ENCODE measurements around the gene COL4A2. TPM values are rescaled to one million over a fixed set of nuclear protein-coding genes. Genes with fewer than 3 reads are reported as not detected.
A peak's percentile ranks its signal among the peaks of the same experiment; 100 is the strongest.

Gene COL4A2
- total RNA-seq, 1 donor from 2014 or later = 120 TPM

DNA sequence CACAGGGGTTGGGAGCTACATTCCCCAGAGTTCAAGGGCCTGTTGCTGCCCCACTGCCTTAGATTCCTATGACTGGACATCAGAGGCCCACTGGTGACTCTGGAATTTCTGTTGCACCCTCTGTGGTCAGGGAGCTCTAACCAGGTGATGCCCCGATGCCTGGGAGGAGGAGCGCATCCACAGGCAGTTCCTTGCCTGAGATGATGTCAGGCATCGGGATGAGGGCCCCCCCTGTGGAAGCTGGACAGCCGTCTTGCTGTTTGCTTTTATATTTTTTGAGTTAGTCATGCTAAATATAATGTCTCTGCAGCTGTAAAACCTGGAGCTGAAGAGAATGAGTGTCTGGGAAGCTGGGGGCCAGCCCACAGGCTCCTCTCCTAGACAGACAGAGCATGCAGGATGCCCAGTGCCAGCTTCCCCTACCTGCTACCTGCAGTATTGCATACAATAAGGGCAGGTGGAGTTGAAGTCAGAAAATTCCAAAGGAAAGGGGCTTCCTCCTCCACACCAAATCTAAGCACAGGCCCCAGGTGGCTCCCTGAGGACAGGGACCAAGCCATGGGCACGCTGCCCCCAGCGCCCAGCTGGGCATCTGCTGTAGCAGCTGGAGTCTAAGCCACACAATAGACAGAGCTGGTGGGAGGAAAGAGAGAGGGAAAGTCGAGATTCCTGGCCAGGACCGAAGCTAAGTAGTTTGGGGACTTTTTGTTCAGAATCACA, 16.2 kb downstream of the COL4A2 start:
- no peak overlapping the region for H3K4me3 Mint-ChIP-seq (ENCODE audit: low read depth)
- TF ChIP-seq, protein P1, sequence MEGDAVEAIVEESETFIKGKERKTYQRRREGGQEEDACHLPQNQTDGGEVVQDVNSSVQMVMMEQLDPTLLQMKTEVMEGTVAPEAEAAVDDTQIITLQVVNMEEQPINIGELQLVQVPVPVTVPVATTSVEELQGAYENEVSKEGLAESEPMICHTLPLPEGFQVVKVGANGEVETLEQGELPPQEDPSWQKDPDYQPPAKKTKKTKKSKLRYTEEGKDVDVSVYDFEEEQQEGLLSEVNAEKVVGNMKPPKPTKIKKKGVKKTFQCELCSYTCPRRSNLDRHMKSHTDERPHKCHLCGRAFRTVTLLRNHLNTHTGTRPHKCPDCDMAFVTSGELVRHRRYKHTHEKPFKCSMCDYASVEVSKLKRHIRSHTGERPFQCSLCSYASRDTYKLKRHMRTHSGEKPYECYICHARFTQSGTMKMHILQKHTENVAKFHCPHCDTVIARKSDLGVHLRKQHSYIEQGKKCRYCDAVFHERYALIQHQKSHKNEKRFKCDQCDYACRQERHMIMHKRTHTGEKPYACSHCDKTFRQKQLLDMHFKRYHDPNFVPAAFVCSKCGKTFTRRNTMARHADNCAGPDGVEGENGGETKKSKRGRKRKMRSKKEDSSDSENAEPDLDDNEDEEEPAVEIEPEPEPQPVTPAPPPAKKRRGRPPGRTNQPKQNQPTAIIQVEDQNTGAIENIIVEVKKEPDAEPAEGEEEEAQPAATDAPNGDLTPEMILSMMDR (IDR thresholded peaks at IDR 0.05; ENCODE audit: unreplicated experiment) = peak; percentile 26
- no peak for DNase-seq (ENCODE audit: low spot score, unreplicated experiment)
- no peak overlapping the region for H3K27ac Mint-ChIP-seq
- peaks cover 19% of the 10 kb centered on the region for H3K4me1 Mint-ChIP-seq (ENCODE audit: low read depth)
- peaks cover 5% of the 10 kb centered on the region for H3K36me3 Mint-ChIP-seq (ENCODE audit: insufficient read depth)
- peaks cover 3% of the 10 kb centered on the region for H3K9me3 Mint-ChIP-seq (ENCODE audit: low read depth)
- peaks cover 3% of the 10 kb centered on the region for H3K27me3 Mint-ChIP-seq

DNA sequence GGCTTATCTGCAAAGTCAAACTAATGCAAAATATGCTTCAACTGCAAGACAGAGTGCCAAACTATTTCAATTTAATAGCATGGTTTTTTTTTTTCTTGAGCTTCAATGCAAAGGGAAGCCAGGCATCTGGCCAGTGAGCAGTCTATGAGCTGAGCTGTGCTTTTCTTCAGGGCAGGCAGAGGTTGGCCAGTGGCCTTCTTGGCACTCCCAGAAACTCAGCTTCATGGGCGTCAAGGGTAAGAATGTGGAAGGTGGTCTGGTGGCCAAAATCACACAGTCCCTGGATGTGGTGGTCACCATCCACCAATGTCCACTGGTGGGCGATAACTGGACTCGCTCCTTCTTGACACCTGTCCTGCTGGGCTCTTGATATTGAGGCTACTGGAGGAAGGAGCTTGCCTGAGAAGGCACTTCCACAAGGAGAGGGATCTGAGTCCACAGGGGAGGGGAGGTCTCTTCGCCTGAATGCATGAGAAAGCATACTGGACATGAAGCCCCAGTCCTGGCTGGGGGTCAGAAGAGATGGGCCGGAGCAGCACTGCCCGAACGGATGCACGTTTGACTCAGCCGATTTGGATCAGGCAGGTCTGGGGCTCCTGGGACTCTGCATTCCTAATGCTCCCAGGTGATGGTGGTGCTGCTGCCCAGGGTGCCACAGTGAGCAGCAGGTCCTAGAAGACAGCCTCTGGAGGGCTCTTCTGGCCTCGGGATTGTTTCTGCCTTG, 17.1 kb downstream of the COL4A2 start:
- DNase-seq (ENCODE audit: low spot score, unreplicated experiment) = no peak
- TF ChIP-seq, protein P1 (IDR thresholded peaks at IDR 0.05; ENCODE audit: unreplicated experiment) = no peak
- Mint-ChIP-seq H3K4me1 (ENCODE audit: low read depth) (peaks cover 19% of the 10 kb centered on the region), H3K27me3 (peaks cover 3% of the 10 kb centered on the region), H3K9me3 (ENCODE audit: low read depth) (peaks cover 3% of the 10 kb centered on the region), H3K27ac (no peak overlapping the region), H3K4me3 (ENCODE audit: low read depth) (no peak overlapping the region), H3K36me3 (ENCODE audit: insufficient read depth) (peaks cover 5% of the 10 kb centered on the region)

DNA sequence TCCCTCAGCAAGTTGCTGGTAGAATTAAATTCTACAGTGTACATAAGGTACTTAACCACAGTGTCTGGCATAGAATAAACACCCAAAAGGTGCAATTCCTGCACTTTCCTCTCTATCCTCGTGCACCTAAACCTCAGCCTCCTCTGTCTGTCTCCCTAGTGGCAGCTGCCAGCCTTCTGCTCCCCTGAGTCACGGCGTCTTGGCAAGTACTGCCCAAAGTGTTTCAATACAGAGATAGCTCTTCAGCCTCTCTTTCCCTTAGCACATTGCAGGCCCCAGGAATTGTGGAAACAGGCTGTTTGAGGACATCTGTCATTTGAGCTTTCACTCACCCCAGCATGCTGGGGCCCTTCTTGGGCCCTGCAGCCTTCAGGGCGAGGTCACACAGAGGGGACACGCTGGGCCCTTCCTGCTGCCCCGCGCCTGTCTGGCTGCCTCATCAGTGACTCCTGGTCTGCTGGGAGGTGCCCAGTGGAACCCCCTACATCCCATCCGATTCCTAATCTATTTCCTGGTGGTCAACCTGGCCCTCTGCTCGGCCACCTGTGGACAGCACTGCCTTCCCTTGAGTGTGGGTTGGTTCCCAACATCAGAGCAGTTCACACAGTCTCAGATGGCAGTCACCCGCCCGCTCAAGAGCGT, 19.3 kb downstream of the COL4A2 start:
- Mint-ChIP-seq H3K27me3 (peaks cover 3% of the 10 kb centered on the region), H3K9me3 (ENCODE audit: low read depth) (peaks cover 1% of the 10 kb centered on the region), H3K4me1 (ENCODE audit: low read depth) (peaks cover 22% of the 10 kb centered on the region), H3K4me3 (ENCODE audit: low read depth) (no peak overlapping the region), H3K36me3 (ENCODE audit: insufficient read depth) (peaks cover 4% of the 10 kb centered on the region), H3K27ac (peak overlapping the region; percentile 45)
- TF ChIP-seq, protein P1 (IDR thresholded peaks at IDR 0.05; ENCODE audit: unreplicated experiment) = no peak
- no peak for DNase-seq (ENCODE audit: low spot score, unreplicated experiment)

DNA sequence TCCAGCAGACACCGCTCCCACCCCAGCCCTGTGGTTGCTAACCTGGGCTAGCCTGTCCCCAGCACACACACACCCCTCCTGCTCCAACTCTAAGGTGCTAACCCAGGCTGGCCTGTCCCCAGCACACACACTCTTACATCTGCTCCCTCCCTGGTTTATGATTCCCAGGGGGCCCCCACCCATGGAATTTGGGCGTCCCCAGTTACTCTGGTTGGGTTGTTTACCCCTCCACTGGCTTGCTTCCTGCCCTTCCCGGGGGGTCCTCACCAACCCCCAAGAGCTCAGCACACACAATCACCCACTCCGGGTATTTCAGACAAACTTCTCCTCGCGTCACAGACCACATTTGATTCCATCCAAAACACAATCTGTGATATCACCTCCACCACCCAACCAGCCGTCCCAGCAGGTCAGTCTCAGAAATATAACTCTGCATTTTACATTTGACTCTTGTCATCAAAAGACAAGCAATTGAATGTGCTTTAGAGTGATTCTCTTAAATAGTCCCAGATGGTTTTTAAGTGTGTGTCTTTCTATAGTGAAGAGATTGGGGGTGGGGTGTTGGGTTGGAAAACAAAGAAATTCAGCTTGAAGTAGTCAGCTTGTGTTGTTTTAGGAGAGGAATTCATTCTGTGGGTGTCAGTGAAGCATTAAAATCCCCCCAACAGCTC, 20.1 kb downstream of the COL4A2 start:
- Mint-ChIP-seq H3K36me3 (ENCODE audit: insufficient read depth) (peaks cover 4% of the 10 kb centered on the region), H3K4me1 (ENCODE audit: low read depth) (peaks cover 26% of the 10 kb centered on the region)

More for the DNA sequence above, 20.1 kb downstream of the COL4A2 start:
- peak overlapping the region; percentile 45 for H3K27ac Mint-ChIP-seq
- no peaks in the 10 kb centered on the region for H3K9me3 Mint-ChIP-seq (ENCODE audit: low read depth)
- H3K4me3 Mint-ChIP-seq (ENCODE audit: low read depth) = peak overlapping the region; percentile 4
- peaks cover 3% of the 10 kb centered on the region for H3K27me3 Mint-ChIP-seq
- DNase-seq (ENCODE audit: low spot score, unreplicated experiment) = no peak
- TF ChIP-seq, protein P1 (IDR thresholded peaks at IDR 0.05; ENCODE audit: unreplicated experiment) = no peak
